ENCODE measurements around the gene SOX2. TPM values are rescaled to one million over a fixed set of nuclear protein-coding genes. Genes with fewer than 3 reads are reported as not detected.

SOX2 gene
- total RNA-seq, 1 experiment from 2014 or later = not detected

- no TSS peak for BruUV-seq (replicated peaks)
- DNase-seq (no peak), ATAC-seq (no peak)
- Histone ChIP-seq H3F3A (ENCODE audit: low read length, unreplicated experiment) (no peaks in the 10 kb centered on the region), H3K4me2 (ENCODE audit: low read length) (no peak overlapping the region), H3K4me1 (ENCODE audit: insufficient read depth, low read length) (no peaks in the 10 kb centered on the region), H2AFZ (ENCODE audit: low read length) (no peak overlapping the region), H4K20me1 (ENCODE audit: low read length) (no peaks in the 10 kb centered on the region), H3K27me3 (ENCODE audit: low read length) (peaks cover 57% of the 10 kb centered on the region), H3K36me3 (ENCODE audit: low read depth, low read length) (no peaks in the 10 kb centered on the region), H3K9ac (ENCODE audit: low read length) (no peak overlapping the region), H3K4me3 (ENCODE audit: low read length) (no peak overlapping the region), H3K79me2 (ENCODE audit: low read length) (no peaks in the 10 kb centered on the region), H3K27ac (ENCODE audit: low read length) (no peak overlapping the region), H3K9me2 (replicated peaks; ENCODE audit: low read length) (no peaks in the 10 kb centered on the region), H3K9me3 (ENCODE audit: low read length) (no peaks in the 10 kb centered on the region)
- TF ChIP-seq EZH2phosphoT487 (IDR thresholded peaks at IDR 0.05; ENCODE audit: borderline replicate concordance, low read length) = no peak
- TF ChIP-seq EZH2 (IDR thresholded peaks at IDR 0.05; ENCODE audit: low read length, unreplicated experiment) = no peak
- TF ChIP-seq CTCF (conservative IDR thresholded peaks at IDR 0.05; ENCODE audit: low read depth, low read length) = no peak
- CTCF ChIA-PET = no interaction called here
- POLR2A ChIA-PET (ENCODE audit: unreplicated experiment) = no interaction called here
- intact Hi-C loops (cut with micrococcal nuclease) = no loop called here
Measured at GRCh38 chr3:181694805-181695660, 16.7 kb upstream of the SOX2 start.

- TF ChIP-seq CTCF (conservative IDR thresholded peaks at IDR 0.05; ENCODE audit: low read depth, low read length) (no peak), EZH2 (IDR thresholded peaks at IDR 0.05; ENCODE audit: low read length, unreplicated experiment) (no peak), EZH2phosphoT487 (IDR thresholded peaks at IDR 0.05; ENCODE audit: borderline replicate concordance, low read length) (no peak)
- Histone ChIP-seq H3K79me2 (ENCODE audit: low read length) (no peaks in the 10 kb centered on the region), H3K27ac (ENCODE audit: low read length) (no peak overlapping the region), H3K4me2 (ENCODE audit: low read length) (no peak overlapping the region), H3K4me1 (ENCODE audit: insufficient read depth, low read length) (no peaks in the 10 kb centered on the region), H4K20me1 (ENCODE audit: low read length) (no peaks in the 10 kb centered on the region), H3K9ac (ENCODE audit: low read length) (no peak overlapping the region), H3K4me3 (ENCODE audit: low read length) (no peak overlapping the region), H2AFZ (ENCODE audit: low read length) (no peak overlapping the region), H3K36me3 (ENCODE audit: low read depth, low read length) (no peaks in the 10 kb centered on the region), H3K27me3 (ENCODE audit: low read length) (peaks cover 51% of the 10 kb centered on the region), H3K9me3 (ENCODE audit: low read length) (no peaks in the 10 kb centered on the region), H3K9me2 (replicated peaks; ENCODE audit: low read length) (no peaks in the 10 kb centered on the region), H3F3A (ENCODE audit: low read length, unreplicated experiment) (no peaks in the 10 kb centered on the region)
- DNase-seq (no peak), ATAC-seq (no peak)
- CTCF ChIA-PET = no interaction called here
- intact Hi-C loops (cut with micrococcal nuclease) = no loop called here
- POLR2A ChIA-PET (ENCODE audit: unreplicated experiment) = no interaction called here
- BruUV-seq (replicated peaks) = no TSS peak
Measured at GRCh38 chr3:181695661-181696491, 15.8 kb upstream of the SOX2 start.

Data from PC-3 (cell line).